Activated T-cell treated with anti-CD3 and anti-CD28 coated beads, Interleukin-2, amount 50 U/mL, for 24 hours (primary cell): ENCODE measurements around the gene SHFL.
A peak's percentile ranks its signal among the peaks of the same experiment; 100 is the strongest.

Experiments used
- DNase-seq: peaks from one replicate; pipeline ENCODE4 v3.0.0-alpha.2; 2020
- H3K27ac Mint-ChIP-seq: 2 replicates; pipeline ENCODE4 v1.8.0; 2020; ENCODE audit warnings: mild to moderate bottlenecking, mixed read lengths
- H3K27me3 Mint-ChIP-seq: 2 replicates; pipeline ENCODE4 v1.8.0; 2020; ENCODE audit warnings: mixed read lengths
- H3K36me3 Mint-ChIP-seq: 2 replicates; pipeline ENCODE4 v1.8.0; 2020; ENCODE audit warnings: low read depth, mixed read lengths
- H3K4me1 Mint-ChIP-seq: 2 replicates; pipeline ENCODE4 v1.8.0; 2020; ENCODE audit warnings: low read depth, mixed read lengths
- H3K4me3 Mint-ChIP-seq: 2 replicates; pipeline ENCODE4 v1.8.0; 2020; ENCODE audit warnings: mild to moderate bottlenecking, moderate library complexity, mixed read lengths
- H3K9me3 Mint-ChIP-seq: 2 replicates; pipeline ENCODE4 v1.8.0; 2020; ENCODE audit warnings: mixed read lengths

The SHFL gene

GRCh38 chr19:10122045-10122444 is 35.9 kb downstream of the SHFL start:
- DNase-seq = no peak
- H3K4me1 Mint-ChIP-seq = peaks cover 19% of the 10 kb centered on the region
- H3K27me3 Mint-ChIP-seq = no peaks in the 10 kb centered on the region
- peaks cover 39% of the 10 kb centered on the region for H3K36me3 Mint-ChIP-seq
- no peak overlapping the region for H3K4me3 Mint-ChIP-seq
- H3K27ac Mint-ChIP-seq = no peak overlapping the region
- H3K9me3 Mint-ChIP-seq = no peaks in the 10 kb centered on the region

- H3K4me1 Mint-ChIP-seq = peaks cover 5% of the 10 kb centered on the region
- H3K27ac Mint-ChIP-seq = peak overlapping the region; percentile 2
- H3K4me3 Mint-ChIP-seq = no peak overlapping the region
- no peak for DNase-seq
- H3K9me3 Mint-ChIP-seq = no peaks in the 10 kb centered on the region
- H3K36me3 Mint-ChIP-seq = peaks cover 33% of the 10 kb centered on the region
- no peaks in the 10 kb centered on the region for H3K27me3 Mint-ChIP-seq
These were observed 38.3 kb downstream of the SHFL start for GRCh38 chr19:10124429-10124828.

- H3K27ac Mint-ChIP-seq = no peak overlapping the region
- H3K4me3 Mint-ChIP-seq = no peak overlapping the region
These were observed 40.1 kb downstream of the SHFL start for GRCh38 chr19:10126213-10126639.

GRCh38 chr19:10132905-10133304 is 46.8 kb downstream of the SHFL start:
- Mint-ChIP-seq H3K27me3 (no peaks in the 10 kb centered on the region), H3K27ac (peak overlapping the region; percentile 77), H3K4me1 (peaks cover 3% of the 10 kb centered on the region), H3K36me3 (peaks cover 92% of the 10 kb centered on the region), H3K9me3 (no peaks in the 10 kb centered on the region), H3K4me3 (no peak overlapping the region)
- no peak for DNase-seq

More at GRCh38 chr19:10126213-10126639, 40.1 kb downstream of the SHFL start:
- no peak for DNase-seq
- no peaks in the 10 kb centered on the region for H3K27me3 Mint-ChIP-seq
- peaks cover 45% of the 10 kb centered on the region for H3K36me3 Mint-ChIP-seq
- H3K9me3 Mint-ChIP-seq = no peaks in the 10 kb centered on the region
- H3K4me1 Mint-ChIP-seq = no peaks in the 10 kb centered on the region

GRCh38 chr19:10133596-10133995 is 47.5 kb downstream of the SHFL start:
- H3K27ac Mint-ChIP-seq = no peak overlapping the region
- no peaks in the 10 kb centered on the region for H3K27me3 Mint-ChIP-seq
- H3K4me1 Mint-ChIP-seq = peaks cover 3% of the 10 kb centered on the region
- DNase-seq = no peak
- no peaks in the 10 kb centered on the region for H3K9me3 Mint-ChIP-seq
- peaks cover 93% of the 10 kb centered on the region for H3K36me3 Mint-ChIP-seq
- H3K4me3 Mint-ChIP-seq = no peak overlapping the region

GRCh38 chr19:10134040-10134439 is 47.9 kb downstream of the SHFL start:
- no peaks in the 10 kb centered on the region for H3K27me3 Mint-ChIP-seq
- H3K36me3 Mint-ChIP-seq = peaks cover 93% of the 10 kb centered on the region

GRCh38 chr19:10135551-10136334 is 49.6 kb downstream of the SHFL start:
- H3K36me3 Mint-ChIP-seq = peaks cover 99% of the 10 kb centered on the region
- no peaks in the 10 kb centered on the region for H3K9me3 Mint-ChIP-seq
- H3K27me3 Mint-ChIP-seq = no peaks in the 10 kb centered on the region
- no peak overlapping the region for H3K4me3 Mint-ChIP-seq
- peaks cover 3% of the 10 kb centered on the region for H3K4me1 Mint-ChIP-seq
- H3K27ac Mint-ChIP-seq = peak overlapping the region; percentile 52
- no peak for DNase-seq

More at GRCh38 chr19:10134040-10134439, 47.9 kb downstream of the SHFL start:
- no peak for DNase-seq
- Mint-ChIP-seq H3K9me3 (no peaks in the 10 kb centered on the region), H3K4me1 (peaks cover 3% of the 10 kb centered on the region), H3K4me3 (no peak overlapping the region), H3K27ac (no peak overlapping the region)

GRCh38 chr19:10136936-10137335 is 50.8 kb downstream of the SHFL start:
- H3K36me3 Mint-ChIP-seq = peaks cover 99% of the 10 kb centered on the region
- no peaks in the 10 kb centered on the region for H3K27me3 Mint-ChIP-seq
- H3K4me1 Mint-ChIP-seq = peaks cover 8% of the 10 kb centered on the region
- DNase-seq = no peak
- H3K4me3 Mint-ChIP-seq = no peak overlapping the region
- peak overlapping the region; percentile 64 for H3K27ac Mint-ChIP-seq
- no peaks in the 10 kb centered on the region for H3K9me3 Mint-ChIP-seq

GRCh38 chr19:10137751-10138682 is 51.9 kb downstream of the SHFL start:
- DNase-seq = no peak
- Mint-ChIP-seq H3K9me3 (no peaks in the 10 kb centered on the region), H3K36me3 (peaks cover 99% of the 10 kb centered on the region), H3K27ac (peak overlapping the region; percentile 64), H3K4me3 (no peak overlapping the region), H3K4me1 (peaks cover 10% of the 10 kb centered on the region), H3K27me3 (no peaks in the 10 kb centered on the region)

- Mint-ChIP-seq H3K36me3 (peaks cover 99% of the 10 kb centered on the region), H3K27ac (peak overlapping the region; percentile 44), H3K9me3 (no peaks in the 10 kb centered on the region), H3K4me3 (no peak overlapping the region), H3K4me1 (peaks cover 18% of the 10 kb centered on the region), H3K27me3 (no peaks in the 10 kb centered on the region)
- no peak for DNase-seq
These were observed 53.0 kb downstream of the SHFL start for GRCh38 chr19:10138879-10139795.

- H3K36me3 Mint-ChIP-seq = peaks cover 99% of the 10 kb centered on the region
- DNase-seq = no peak
- no peaks in the 10 kb centered on the region for H3K9me3 Mint-ChIP-seq
- H3K4me1 Mint-ChIP-seq = peaks cover 26% of the 10 kb centered on the region
- H3K27me3 Mint-ChIP-seq = no peaks in the 10 kb centered on the region
- H3K27ac Mint-ChIP-seq = peak overlapping the region; percentile 44
- H3K4me3 Mint-ChIP-seq = no peak overlapping the region
These were observed 53.8 kb downstream of the SHFL start for GRCh38 chr19:10139952-10140351.

GRCh38 chr19:10141479-10141878 is 55.4 kb downstream of the SHFL start:
- H3K9me3 Mint-ChIP-seq = no peaks in the 10 kb centered on the region
- H3K27ac Mint-ChIP-seq = peak overlapping the region; percentile 63
- peaks cover 38% of the 10 kb centered on the region for H3K4me1 Mint-ChIP-seq
- H3K27me3 Mint-ChIP-seq = no peaks in the 10 kb centered on the region
- H3K36me3 Mint-ChIP-seq = peaks cover 99% of the 10 kb centered on the region
- no peak overlapping the region for H3K4me3 Mint-ChIP-seq
- DNase-seq = no peak

GRCh38 chr19:10141973-10142372 is 55.9 kb downstream of the SHFL start:
- Mint-ChIP-seq H3K4me3 (no peak overlapping the region), H3K4me1 (peaks cover 40% of the 10 kb centered on the region), H3K27ac (peak overlapping the region; percentile 63), H3K36me3 (peaks cover 100% of the 10 kb centered on the region), H3K9me3 (no peaks in the 10 kb centered on the region), H3K27me3 (no peaks in the 10 kb centered on the region)
- DNase-seq = no peak
